ENCODE measurements around the gene MCF2L. TPM values are rescaled to one million over a fixed set of nuclear protein-coding genes. Genes with fewer than 3 reads are reported as not detected.
"Not testable (repeated sequence)": the region's sequence is repeated elsewhere in the genome, so short reads cannot be mapped to it uniquely, and the experiment has no call there.

The MCF2L gene
- total RNA-seq, 2 donors from 2014 or later: 47.6 to 64.7 TPM

DNA sequence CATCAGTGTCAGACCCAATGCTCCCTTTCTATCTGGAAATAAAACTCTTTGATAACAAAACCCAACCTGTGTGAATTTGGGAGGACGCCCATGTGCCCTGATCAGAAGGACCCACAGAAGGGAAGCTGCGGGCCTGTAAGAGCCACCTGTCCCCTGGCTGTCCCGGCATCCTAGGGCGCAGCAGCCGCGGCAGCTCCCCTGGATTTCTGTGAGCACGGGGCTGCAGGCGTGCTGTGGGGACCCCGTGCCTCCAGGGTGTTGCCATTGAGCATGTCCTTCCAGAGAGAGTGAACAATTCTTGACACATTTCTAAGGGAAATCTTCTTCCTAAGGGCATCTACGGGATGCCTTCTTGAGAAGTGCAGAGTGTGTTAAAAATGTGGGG is 60.0 kb downstream of the MCF2L start:
- intact Hi-C loops (cut with DNase I): no loop called here

DNA sequence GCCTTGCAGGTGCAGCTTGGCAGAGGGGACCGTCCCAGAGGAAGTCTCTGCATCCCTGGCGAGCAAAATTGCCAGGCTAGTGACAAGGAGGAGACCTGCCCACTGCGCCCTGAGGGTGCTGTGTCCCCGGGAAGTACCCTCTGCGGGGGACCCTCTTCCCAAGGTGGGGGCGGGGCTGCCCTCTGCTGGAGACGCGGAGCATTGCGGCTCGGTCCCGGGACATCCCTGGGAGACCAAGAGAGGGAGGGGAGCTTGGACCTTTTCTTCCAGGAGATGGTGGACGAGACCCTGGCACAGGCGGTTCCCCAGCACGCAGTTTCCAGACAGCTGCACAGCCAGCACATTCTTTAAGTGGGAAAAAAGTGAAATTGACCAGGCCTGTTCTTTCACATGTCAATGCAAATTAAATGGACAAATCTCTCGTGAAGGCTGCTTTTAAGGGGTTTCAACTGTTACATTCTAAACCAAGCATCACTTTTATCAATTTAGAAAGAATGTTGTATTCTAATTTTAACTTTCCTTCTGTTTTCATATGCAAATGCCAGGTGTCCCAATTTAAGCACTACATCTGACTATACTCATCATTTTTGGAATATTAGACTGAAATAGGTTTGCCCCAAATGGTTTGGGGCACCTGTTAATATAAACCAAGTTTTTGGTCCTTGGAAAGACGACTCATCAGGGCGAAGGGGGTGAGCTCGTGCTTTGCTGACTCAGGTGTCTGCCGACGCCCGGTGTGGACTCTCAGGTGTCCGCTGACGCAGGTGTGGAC is 60.7 kb downstream of the MCF2L start:
- no peaks in the 10 kb centered on the region for H3K4me1 ChIP-seq (replicated peaks)
- H3K9me3 ChIP-seq: no peaks in the 10 kb centered on the region
- no peaks in the 10 kb centered on the region for H3K36me3 ChIP-seq
- DNase-seq (ENCODE audit: low spot score): no peak
- no peak overlapping the region for H3K4me3 ChIP-seq
- no peak overlapping the region for H3K27ac ChIP-seq
- H3K27me3 ChIP-seq (replicated peaks; ENCODE audit: insufficient read depth): no peaks in the 10 kb centered on the region
- 39% methylated on average over 22 of the region's 23 CpGs for WGBS
- TF ChIP-seq CTCF (IDR thresholded peaks at IDR 0.05) (peak; percentile 73 to 91 (median 88)), POLR2A (IDR thresholded peaks at IDR 0.05) (no peak)
- intact Hi-C loops (cut with DNase I): no loop called here

More for the DNA sequence above, 60.0 kb downstream of the MCF2L start:
- no peak for DNase-seq (ENCODE audit: low spot score)
- no peaks in the 10 kb centered on the region for H3K9me3 ChIP-seq
- no peaks in the 10 kb centered on the region for H3K36me3 ChIP-seq
- H3K4me1 ChIP-seq (replicated peaks): no peaks in the 10 kb centered on the region
- no peak for TF ChIP-seq POLR2A (IDR thresholded peaks at IDR 0.05)
- TF ChIP-seq POLR2AphosphoS5 (IDR thresholded peaks at IDR 0.05): no peak
- no peak for TF ChIP-seq CTCF (IDR thresholded peaks at IDR 0.05)
- H3K27me3 ChIP-seq (replicated peaks; ENCODE audit: insufficient read depth): no peaks in the 10 kb centered on the region
- no peak overlapping the region for H3K27ac ChIP-seq
- no peak overlapping the region for H3K4me3 ChIP-seq
- 83% methylated on average over 10 of the region's 10 CpGs for WGBS

GRCh38 chr13:113030259-113030640 is 61.2 kb downstream of the MCF2L start:
- intact Hi-C loops (cut with DNase I); H3K36me3 ChIP-seq; H3K27me3 ChIP-seq (replicated peaks; ENCODE audit: insufficient read depth); H3K4me1 ChIP-seq (replicated peaks); H3K9me3 ChIP-seq; H3K27ac ChIP-seq; DNase-seq (ENCODE audit: low spot score); H3K4me3 ChIP-seq: not testable (repeated sequence)
- WGBS: 82% methylated on average over 38 of the region's 38 CpGs

GRCh38 chr13:113031465-113031864 is 62.5 kb downstream of the MCF2L start:
- H3K27ac ChIP-seq: no peak overlapping the region
- H3K4me3 ChIP-seq: no peak overlapping the region
- H3K27me3 ChIP-seq (replicated peaks; ENCODE audit: insufficient read depth): no peaks in the 10 kb centered on the region
- WGBS: 75% methylated on average over 7 of the region's 7 CpGs
- no peaks in the 10 kb centered on the region for H3K36me3 ChIP-seq
- no peaks in the 10 kb centered on the region for H3K4me1 ChIP-seq (replicated peaks)
- intact Hi-C loops (cut with DNase I): no loop called here
- no peaks in the 10 kb centered on the region for H3K9me3 ChIP-seq
- TF ChIP-seq CTCF (IDR thresholded peaks at IDR 0.05) (no peak), POLR2AphosphoS5 (IDR thresholded peaks at IDR 0.05) (no peak), POLR2A (IDR thresholded peaks at IDR 0.05) (no peak)
- DNase-seq (ENCODE audit: low spot score): no peak

GRCh38 chr13:113032291-113032690 is 63.3 kb downstream of the MCF2L start:
- WGBS: 82% methylated on average over 10 of the region's 10 CpGs
- intact Hi-C loops (cut with DNase I): no loop called here
- H3K36me3 ChIP-seq: no peaks in the 10 kb centered on the region

More at GRCh38 chr13:113032291-113032690, 63.3 kb downstream of the MCF2L start:
- no peaks in the 10 kb centered on the region for H3K4me1 ChIP-seq (replicated peaks)
- H3K27me3 ChIP-seq (replicated peaks; ENCODE audit: insufficient read depth): no peaks in the 10 kb centered on the region
- H3K27ac ChIP-seq: no peak overlapping the region
- H3K9me3 ChIP-seq: no peaks in the 10 kb centered on the region
- H3K4me3 ChIP-seq: no peak overlapping the region
- DNase-seq (ENCODE audit: low spot score): no peak
- TF ChIP-seq POLR2AphosphoS5 (IDR thresholded peaks at IDR 0.05) (no peak), POLR2A (IDR thresholded peaks at IDR 0.05) (no peak), CTCF (IDR thresholded peaks at IDR 0.05) (no peak)
